ENCODE measurements around the gene C1orf105.

C1orf105 gene

GRCh38 chr1:172500207-172500606 lies 79.7 kb downstream of the C1orf105 start:
- no peak for TF ChIP-seq CTCF (IDR thresholded peaks at IDR 0.05; ENCODE audit: low read depth, low read length)
- in situ Hi-C loops (cut with HindIII; ENCODE audit: low sequenced_read_pairs) = no loop called here
- no peak for DNase-seq (ENCODE audit: low read depth, low spot score)

GRCh38 chr1:172507741-172508140 lies 87.3 kb downstream of the C1orf105 start:
- DNase-seq (ENCODE audit: low read depth, low spot score) = no peak
- no peak for TF ChIP-seq CTCF (IDR thresholded peaks at IDR 0.05; ENCODE audit: low read depth, low read length)
- in situ Hi-C loops (cut with HindIII; ENCODE audit: low sequenced_read_pairs) = no loop called here
- H3K4me3 ChIP-seq (ENCODE audit: low read depth, low read length) = no peak overlapping the region

More at GRCh38 chr1:172500207-172500606, 79.7 kb downstream of the C1orf105 start:
- no peak overlapping the region for H3K4me3 ChIP-seq (ENCODE audit: low read depth, low read length)

- DNase-seq (ENCODE audit: low read depth, low spot score) = no peak
- no peak for TF ChIP-seq CTCF (IDR thresholded peaks at IDR 0.05; ENCODE audit: low read depth, low read length)
- H3K4me3 ChIP-seq (ENCODE audit: low read depth, low read length) = no peak overlapping the region
- in situ Hi-C loops (cut with HindIII; ENCODE audit: low sequenced_read_pairs) = no loop called here
Observed at GRCh38 chr1:172510479-172510878, 90.0 kb downstream of the C1orf105 start.

- DNase-seq (ENCODE audit: low read depth, low spot score) = no peak
- no peak overlapping the region for H3K4me3 ChIP-seq (ENCODE audit: low read depth, low read length)
- no peak for TF ChIP-seq CTCF (IDR thresholded peaks at IDR 0.05; ENCODE audit: low read depth, low read length)
- in situ Hi-C loops (cut with HindIII; ENCODE audit: low sequenced_read_pairs) = no loop called here
Observed at GRCh38 chr1:172512591-172512990, 92.1 kb downstream of the C1orf105 start.

GRCh38 chr1:172513479-172513878 lies 93.0 kb downstream of the C1orf105 start:
- no peak for DNase-seq (ENCODE audit: low read depth, low spot score)
- TF ChIP-seq CTCF (IDR thresholded peaks at IDR 0.05; ENCODE audit: low read depth, low read length) = no peak
- H3K4me3 ChIP-seq (ENCODE audit: low read depth, low read length) = no peak overlapping the region
- in situ Hi-C loops (cut with HindIII; ENCODE audit: low sequenced_read_pairs) = no loop called here

GRCh38 chr1:172514108-172514507 lies 93.6 kb downstream of the C1orf105 start:
- no peak for TF ChIP-seq CTCF (IDR thresholded peaks at IDR 0.05; ENCODE audit: low read depth, low read length)
- DNase-seq (ENCODE audit: low read depth, low spot score) = no peak
- in situ Hi-C loops (cut with HindIII; ENCODE audit: low sequenced_read_pairs) = no loop called here
- H3K4me3 ChIP-seq (ENCODE audit: low read depth, low read length) = no peak overlapping the region

GRCh38 chr1:172515436-172515835 lies 95.0 kb downstream of the C1orf105 start:
- no peak for DNase-seq (ENCODE audit: low read depth, low spot score)
- in situ Hi-C loops (cut with HindIII; ENCODE audit: low sequenced_read_pairs) = no loop called here
- no peak overlapping the region for H3K4me3 ChIP-seq (ENCODE audit: low read depth, low read length)
- no peak for TF ChIP-seq CTCF (IDR thresholded peaks at IDR 0.05; ENCODE audit: low read depth, low read length)
